KOPT-K1 (cell line): Measurements from ENCODE around the gene NT5M.

Experiments used
- H3K27ac ChIP-seq: fragments of 200-600 bp; sonication (generic); 2 replicates; pipeline ENCODE4 v1.5.1; 2016; ENCODE audit warnings: antibody characterized with exemption, mild to moderate bottlenecking, low read depth, low read length; ENCODE audit not compliant: poor library complexity, severe bottlenecking
- H3K36me3 ChIP-seq: fragments of 200-600 bp; sonication (generic); 2 replicates; pipeline ENCODE4 v1.5.1; 2017; ENCODE audit warnings: antibody characterized with exemption, mild to moderate bottlenecking, low read length, moderate library complexity; ENCODE audit not compliant: insufficient read depth
- H3K9me3 ChIP-seq: fragments of 200-600 bp; sonication (generic); 2 replicates; pipeline ENCODE4 v1.5.1; 2017; ENCODE audit warnings: antibody characterized with exemption, low read length, mild to moderate bottlenecking; ENCODE audit not compliant: insufficient read depth, poor library complexity, severe bottlenecking

NT5M gene

DNA sequence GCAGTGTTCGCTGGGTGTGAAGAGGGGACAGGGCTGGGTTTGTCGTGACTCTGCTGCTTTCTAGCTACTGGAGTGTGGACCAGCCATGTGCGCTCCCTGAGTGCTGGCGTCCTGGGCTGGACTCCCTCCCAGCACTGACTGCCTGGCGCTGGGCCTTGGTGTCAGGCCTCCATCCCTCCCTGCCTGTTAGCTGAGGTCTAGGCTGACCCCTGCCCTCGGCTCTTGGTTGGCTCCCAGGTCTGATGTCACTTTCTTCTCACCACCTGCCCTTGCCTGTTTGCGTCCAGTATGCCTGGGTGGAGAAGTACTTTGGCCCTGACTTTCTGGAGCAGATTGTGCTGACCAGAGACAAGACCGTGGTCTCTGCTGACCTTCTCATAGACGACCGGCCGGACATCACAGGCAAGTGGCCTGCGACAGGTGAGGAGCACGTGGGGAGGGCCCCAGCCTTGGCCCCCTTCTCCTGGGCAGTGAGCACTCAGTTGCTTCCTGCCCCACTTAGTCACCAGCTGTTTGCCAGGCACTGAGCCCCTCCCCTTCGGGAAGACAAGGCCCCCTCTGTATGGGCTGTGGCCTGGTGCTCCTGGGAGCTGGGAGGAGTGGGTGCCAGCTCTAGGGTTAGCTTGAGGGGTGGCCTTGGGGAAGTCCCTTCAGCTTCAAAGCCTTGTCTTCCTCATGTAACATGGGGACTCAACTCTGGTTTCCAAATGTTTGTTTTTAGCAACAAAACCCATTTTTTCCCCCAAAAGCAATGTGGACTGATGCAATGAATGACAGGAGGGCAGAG is 41.5 kb downstream of the NT5M start:
- Histone ChIP-seq H3K36me3 (peaks cover 18% of the 10 kb centered on the region; the same call in 1 of the 2 replicates), H3K27ac (no peak overlapping the region), H3K9me3 (no peaks in the 10 kb centered on the region)

- Histone ChIP-seq H3K36me3 (peaks cover 18% of the 10 kb centered on the region; the same call in 1 of the 2 replicates), H3K9me3 (no peaks in the 10 kb centered on the region), H3K27ac (no peak overlapping the region)
Measured at GRCh38 chr17:17345294-17345597, 42.1 kb downstream of the NT5M start.

GRCh38 chr17:17345686-17346427 is 42.7 kb downstream of the NT5M start:
- H3K36me3 ChIP-seq = peaks cover 18% of the 10 kb centered on the region; the same call in 1 of the 2 replicates
- no peak overlapping the region for H3K27ac ChIP-seq
- no peaks in the 10 kb centered on the region for H3K9me3 ChIP-seq

GRCh38 chr17:17346428-17347233 is 43.5 kb downstream of the NT5M start:
- no peaks in the 10 kb centered on the region for H3K9me3 ChIP-seq
- H3K36me3 ChIP-seq = peaks cover 18% of the 10 kb centered on the region; the same call in 1 of the 2 replicates
- H3K27ac ChIP-seq = no peak overlapping the region

- H3K36me3 ChIP-seq = peaks cover 13% of the 10 kb centered on the region; the same call in 1 of the 2 replicates
- no peaks in the 10 kb centered on the region for H3K9me3 ChIP-seq
- no peak overlapping the region for H3K27ac ChIP-seq
Measured at GRCh38 chr17:17347234-17347955, 44.2 kb downstream of the NT5M start.

- Histone ChIP-seq H3K27ac (no peak overlapping the region), H3K9me3 (no peaks in the 10 kb centered on the region), H3K36me3 (peaks cover 5% of the 10 kb centered on the region; the same call in 1 of the 2 replicates)
Measured at GRCh38 chr17:17347956-17348871, 45.0 kb downstream of the NT5M start.

DNA sequence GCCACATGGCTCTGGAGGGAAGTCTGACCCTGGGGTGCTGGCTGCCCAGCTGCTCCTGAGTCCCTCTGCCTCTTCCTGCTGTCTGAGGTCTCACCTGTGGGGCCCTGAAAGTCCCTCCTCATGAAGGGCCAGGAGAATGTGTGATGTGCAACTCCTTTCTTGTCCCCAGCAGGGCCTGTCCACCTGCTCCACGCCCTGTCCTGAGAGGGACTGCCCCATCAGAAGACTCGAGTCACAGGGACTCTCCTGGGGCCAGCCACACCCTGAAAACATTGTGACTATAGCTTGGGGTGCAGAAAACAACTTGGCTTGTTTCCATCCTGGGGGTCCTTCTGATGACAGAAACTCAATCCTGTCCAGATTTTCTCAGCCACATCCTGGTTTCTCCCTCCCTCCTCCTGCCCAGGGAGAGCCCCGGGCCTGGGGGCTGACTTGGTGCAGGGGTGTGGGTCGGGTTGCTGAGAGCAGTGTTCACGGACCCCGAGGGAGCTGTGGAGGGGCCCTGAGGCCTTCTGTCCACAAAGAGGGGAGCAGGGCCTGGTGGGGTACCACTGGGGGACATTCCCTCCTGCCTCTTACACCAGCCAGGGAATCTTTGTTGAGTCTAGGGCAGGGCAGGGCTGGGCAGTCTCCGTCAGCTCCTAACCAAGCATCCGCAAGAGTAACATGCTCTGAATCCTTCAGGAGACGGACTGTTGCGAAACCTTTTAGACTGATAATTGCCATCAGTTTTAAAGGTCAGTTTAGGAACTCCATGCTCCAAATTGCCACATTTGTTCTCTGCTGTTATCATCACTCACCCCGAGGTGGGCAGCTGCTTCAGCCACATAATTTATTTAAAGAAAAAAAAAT is 45.9 kb downstream of the NT5M start:
- Histone ChIP-seq H3K27ac (no peak overlapping the region), H3K36me3 (no peaks in the 10 kb centered on the region), H3K9me3 (no peaks in the 10 kb centered on the region)

GRCh38 chr17:17349724-17350106 is 46.5 kb downstream of the NT5M start:
- H3K9me3 ChIP-seq = no peaks in the 10 kb centered on the region
- H3K27ac ChIP-seq = no peak overlapping the region
- no peaks in the 10 kb centered on the region for H3K36me3 ChIP-seq

DNA sequence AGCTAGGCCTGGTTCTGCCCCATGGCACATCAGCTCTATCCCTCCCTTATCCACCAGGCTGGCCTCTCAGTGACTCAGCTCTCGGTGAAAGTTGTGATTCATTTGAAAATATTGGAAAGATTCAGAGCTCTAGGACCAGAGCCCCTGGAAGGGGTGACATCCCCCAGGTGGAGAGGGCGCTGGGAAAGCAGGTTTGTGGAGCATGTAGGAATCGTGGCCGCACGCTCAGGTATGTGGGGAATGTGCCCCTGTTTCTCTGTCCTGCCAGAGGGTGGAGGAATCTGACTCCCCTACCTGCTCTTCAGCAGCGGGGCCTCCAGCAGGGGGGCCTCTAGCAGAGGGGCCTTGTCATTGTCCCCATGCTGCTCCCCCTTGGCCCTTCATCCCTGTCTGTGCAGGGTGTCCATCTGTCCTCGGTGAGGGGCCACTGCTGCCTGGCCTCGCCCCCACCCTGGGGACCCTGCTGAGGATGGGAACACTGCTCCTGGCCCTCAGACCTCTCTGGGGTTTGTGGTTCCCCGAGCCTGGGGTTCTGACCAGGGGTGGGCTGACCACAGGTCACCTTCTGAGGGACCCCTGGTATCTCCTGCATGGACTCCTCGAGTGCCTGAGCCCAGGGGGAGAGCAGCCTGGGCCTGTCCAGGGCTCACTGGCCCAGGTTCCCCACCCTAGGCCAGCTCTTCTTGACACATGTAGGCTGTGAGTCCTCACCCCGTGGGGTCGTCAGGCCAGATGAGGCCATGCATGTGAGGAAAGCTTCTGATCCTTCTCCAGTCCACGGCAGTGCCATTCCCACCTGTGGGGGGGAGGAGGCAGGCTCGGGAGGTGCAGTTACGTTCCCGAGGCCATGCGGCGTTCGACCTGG is 47.5 kb downstream of the NT5M start:
- Histone ChIP-seq H3K9me3 (no peaks in the 10 kb centered on the region), H3K36me3 (no peaks in the 10 kb centered on the region), H3K27ac (no peak overlapping the region)

DNA sequence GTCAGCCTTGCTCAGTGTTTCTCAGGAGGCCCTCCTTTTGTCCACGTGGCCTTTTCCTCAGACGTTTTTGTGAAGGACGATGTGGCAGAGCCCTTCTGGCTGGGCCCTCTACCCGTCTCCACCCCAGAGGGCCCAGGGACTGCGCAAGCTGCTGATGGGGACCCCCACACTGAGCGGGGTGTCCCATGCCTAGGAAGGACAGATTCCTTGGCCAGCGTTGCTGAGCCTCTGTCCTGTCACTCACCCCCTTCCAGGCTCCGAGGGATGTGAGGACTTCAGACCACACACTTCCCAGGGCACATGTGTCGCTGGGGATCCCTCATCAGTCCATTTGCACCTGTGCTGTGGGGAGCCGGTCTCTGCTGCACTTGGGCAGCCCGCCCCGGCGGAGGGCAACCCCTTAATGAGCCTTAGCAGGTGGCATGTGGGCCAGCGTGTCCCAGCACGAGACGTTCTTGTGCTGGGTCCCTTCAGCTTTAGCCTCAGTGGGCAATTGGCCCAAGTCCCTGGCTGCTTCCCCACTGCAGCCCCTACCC is 48.3 kb downstream of the NT5M start:
- Histone ChIP-seq H3K36me3 (no peaks in the 10 kb centered on the region), H3K27ac (no peak overlapping the region), H3K9me3 (no peaks in the 10 kb centered on the region)

GRCh38 chr17:17351901-17352781 is 49.0 kb downstream of the NT5M start:
- Histone ChIP-seq H3K27ac (no peak overlapping the region), H3K36me3 (no peaks in the 10 kb centered on the region), H3K9me3 (no peaks in the 10 kb centered on the region)
